HUDEP-2 (cell line): ENCODE measurements around the gene EIF4EBP3.
A peak's percentile ranks its signal among the peaks of the same experiment; 100 is the strongest.

Experiments used
- DNase-seq, 76 experiments: peaks; one replicate each; lab custom pipeline; 2025; ENCODE audit not compliant: unreplicated experiment in 76 of 76; lab: John Stamatoyannopoulos, UW

Gene EIF4EBP3

GRCh38 chr5:140556438-140556837 lies 9.0 kb downstream of the EIF4EBP3 start:
- no peak for DNase-seq

GRCh38 chr5:140557136-140557805 lies 9.8 kb downstream of the EIF4EBP3 start, which contains the start of gene SRA1:
Gene SRA1 (minus strand): TSS chr5:140557473. CDS start chr5:140557452, 21 bp downstream.
- peak in 74 of 76 experiments; percentile 8 to 90 (median 74) for DNase-seq

DNA sequence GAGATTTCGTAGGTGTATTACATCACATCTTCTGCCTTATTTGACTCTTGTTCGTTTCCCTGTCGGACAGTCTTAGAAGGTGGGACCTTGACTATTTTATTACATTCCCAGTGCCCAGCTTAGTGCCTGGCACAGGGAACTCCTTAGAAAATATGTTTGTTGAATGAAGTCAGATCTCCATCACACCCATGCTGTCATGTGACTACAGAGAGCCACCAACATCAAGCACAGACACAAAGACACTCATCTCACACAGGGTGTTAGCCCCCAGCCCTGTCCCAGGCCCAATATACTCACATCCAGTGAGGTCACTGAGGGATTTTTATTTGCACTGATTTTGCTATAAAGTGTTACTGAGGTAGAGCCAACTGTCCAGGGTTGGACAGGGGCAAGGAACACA lies 10.5 kb downstream of the EIF4EBP3 start:
- no peak for DNase-seq

GRCh38 chr5:140558542-140558941 lies 11.1 kb downstream of the EIF4EBP3 start:
- DNase-seq = no peak

DNA sequence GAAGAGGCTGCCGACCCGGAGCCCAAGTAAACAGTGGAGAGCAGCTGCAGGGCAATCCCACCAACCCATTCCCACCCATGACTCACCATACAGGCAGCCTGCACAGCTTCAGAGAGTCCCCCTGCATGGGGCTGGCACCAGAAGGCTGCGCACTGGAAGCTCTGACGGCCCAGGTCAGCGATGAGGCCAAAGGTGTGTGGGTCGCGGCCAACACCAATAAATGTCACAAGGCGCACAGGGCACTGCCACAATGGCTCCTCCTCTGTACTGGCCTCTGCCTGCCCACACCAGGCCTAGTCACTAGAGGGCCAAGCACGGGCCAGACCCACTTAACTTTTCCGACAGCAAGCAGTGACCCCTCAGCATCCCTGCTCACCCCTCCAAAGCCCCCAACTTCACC lies 12.8 kb downstream of the EIF4EBP3 start:
- DNase-seq = no peak

GRCh38 chr5:140561753-140562523 lies 14.5 kb downstream of the EIF4EBP3 start:
- no peak for DNase-seq

DNA sequence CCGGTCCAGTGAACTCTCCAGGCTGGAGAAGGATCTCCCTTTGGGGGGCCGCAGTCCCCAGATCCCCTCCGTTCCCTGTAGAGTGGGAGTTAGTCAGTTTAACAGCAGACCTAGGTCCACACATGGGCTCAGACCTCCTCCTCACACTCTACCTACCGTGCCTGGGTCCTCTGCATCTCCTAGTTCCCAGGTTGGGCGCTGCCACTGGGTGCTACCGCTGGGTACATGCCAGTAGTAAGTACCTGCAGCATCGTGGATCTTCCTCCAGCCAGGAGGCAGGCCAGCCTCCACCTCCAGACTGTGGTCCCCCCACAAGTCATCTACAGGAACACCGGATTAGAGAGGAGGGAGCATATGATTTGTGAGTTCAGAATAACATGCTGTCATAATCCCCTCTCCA lies 16.1 kb downstream of the EIF4EBP3 start:
- DNase-seq = no peak

GRCh38 chr5:140564196-140565023 lies 16.9 kb downstream of the EIF4EBP3 start, which contains the start of the genes APBB3 and SLC35A4:
Gene APBB3 (minus strand): TSS chr5:140564598. CDS start chr5:140564245, 353 bp downstream.
Gene SLC35A4 (plus strand): TSS chr5:140564828. CDS start chr5:140567170, 2,342 bp downstream.
- DNase-seq = peak in 75 of 76 experiments; percentile 63 to 98 (median 93)

DNA sequence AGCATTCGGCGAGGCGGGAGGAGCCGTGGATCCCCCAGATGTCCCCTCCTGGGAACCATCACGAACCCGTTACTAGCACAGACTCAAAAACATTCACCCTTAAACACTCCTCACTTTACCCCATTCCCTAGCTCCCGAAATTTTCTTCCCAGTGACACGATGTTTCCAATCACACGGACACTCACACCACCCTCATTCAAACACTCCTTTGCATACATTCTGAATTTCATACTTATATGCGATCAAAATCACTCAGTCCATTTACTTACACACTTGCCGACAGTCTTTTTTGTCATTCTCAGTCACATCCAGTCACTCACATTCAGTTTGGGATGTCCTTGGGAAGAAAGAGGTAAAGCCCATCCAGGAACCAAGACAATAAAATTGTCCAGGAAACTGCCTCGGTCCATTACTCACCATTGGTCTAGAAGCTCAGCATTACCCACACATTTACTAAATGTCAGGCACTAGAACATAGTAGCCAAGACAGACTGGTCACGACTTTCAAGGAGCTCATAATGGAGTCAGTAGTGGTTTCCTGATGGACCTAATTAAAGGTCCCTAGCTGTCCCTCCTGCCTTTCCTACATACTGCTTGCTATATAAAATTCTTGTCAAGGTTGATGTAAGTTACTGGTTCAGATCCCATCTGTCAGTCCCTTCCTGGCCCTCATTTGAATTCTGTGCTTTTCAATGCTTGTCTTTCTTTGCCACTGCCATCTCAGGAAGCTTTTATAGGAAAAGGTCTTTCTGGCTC lies 17.7 kb downstream of the EIF4EBP3 start:
- DNase-seq = peak in 1 of 76 experiments; percentile 46

- no peak for DNase-seq
Measured at GRCh38 chr5:140565780-140566095, 18.3 kb downstream of the EIF4EBP3 start.

- no peak for DNase-seq
Measured at GRCh38 chr5:140566665-140567064, 19.2 kb downstream of the EIF4EBP3 start.

- DNase-seq = no peak
Measured at GRCh38 chr5:140567136-140567818, 19.8 kb downstream of the EIF4EBP3 start.

DNA sequence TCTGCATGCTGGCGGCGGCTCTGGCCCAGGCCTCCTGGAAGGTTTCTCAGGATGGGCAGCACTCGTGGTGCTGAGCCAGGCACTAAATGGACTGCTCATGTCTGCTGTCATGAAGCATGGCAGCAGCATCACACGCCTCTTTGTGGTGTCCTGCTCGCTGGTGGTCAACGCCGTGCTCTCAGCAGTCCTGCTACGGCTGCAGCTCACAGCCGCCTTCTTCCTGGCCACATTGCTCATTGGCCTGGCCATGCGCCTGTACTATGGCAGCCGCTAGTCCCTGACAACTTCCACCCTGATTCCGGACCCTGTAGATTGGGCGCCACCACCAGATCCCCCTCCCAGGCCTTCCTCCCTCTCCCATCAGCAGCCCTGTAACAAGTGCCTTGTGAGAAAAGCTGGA lies 20.4 kb downstream of the EIF4EBP3 start:
- no peak for DNase-seq

DNA sequence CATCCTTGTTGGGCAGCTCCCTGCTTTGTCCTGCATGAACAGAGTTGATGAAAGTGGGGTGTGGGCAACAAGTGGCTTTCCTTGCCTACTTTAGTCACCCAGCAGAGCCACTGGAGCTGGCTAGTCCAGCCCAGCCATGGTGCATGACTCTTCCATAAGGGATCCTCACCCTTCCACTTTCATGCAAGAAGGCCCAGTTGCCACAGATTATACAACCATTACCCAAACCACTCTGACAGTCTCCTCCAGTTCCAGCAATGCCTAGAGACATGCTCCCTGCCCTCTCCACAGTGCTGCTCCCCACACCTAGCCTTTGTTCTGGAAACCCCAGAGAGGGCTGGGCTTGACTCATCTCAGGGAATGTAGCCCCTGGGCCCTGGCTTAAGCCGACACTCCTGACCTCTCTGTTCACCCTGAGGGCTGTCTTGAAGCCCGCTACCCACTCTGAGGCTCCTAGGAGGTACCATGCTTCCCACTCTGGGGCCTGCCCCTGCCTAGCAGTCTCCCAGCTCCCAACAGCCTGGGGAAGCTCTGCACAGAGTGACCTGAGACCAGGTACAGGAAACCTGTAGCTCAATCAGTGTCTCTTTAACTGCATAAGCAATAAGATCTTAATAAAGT lies 21.1 kb downstream of the EIF4EBP3 start:
- no peak for DNase-seq

- DNase-seq = no peak
Measured at GRCh38 chr5:140569197-140569596, 21.7 kb downstream of the EIF4EBP3 start.

DNA sequence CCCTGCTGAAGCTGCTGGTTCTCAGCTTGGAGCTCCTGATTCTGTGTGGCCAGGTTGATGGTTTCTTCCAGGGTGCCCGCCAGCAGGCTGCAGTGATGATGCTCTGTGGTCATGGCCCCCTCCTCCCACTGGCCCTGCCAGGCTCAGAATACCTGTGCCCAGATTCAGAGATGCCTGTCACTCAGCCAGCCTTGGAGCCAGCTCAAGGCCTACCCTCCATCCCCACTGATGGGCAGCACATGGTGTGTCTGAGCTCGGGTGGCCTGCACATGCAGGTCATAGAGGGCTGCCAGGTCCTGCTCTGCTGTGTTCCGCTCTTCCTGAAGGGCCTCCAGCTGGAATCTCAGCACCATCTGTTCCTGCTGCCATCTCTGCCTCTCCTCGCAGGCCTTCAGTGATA lies 22.6 kb downstream of the EIF4EBP3 start:
- DNase-seq = no peak

GRCh38 chr5:140570488-140570887 lies 23.0 kb downstream of the EIF4EBP3 start:
- DNase-seq = no peak

- DNase-seq = no peak
Measured at GRCh38 chr5:140571105-140571504, 23.6 kb downstream of the EIF4EBP3 start.

- no peak for DNase-seq
Measured at GRCh38 chr5:140573683-140574082, 26.2 kb downstream of the EIF4EBP3 start.
